DND-41 (cell line): ENCODE measurements around the gene RAB7B.

ENCODE experiments used
- ATAC-seq: fragments of 200-7000 bp; cut with Tn5 transposase; 3 replicates; pipeline ENCODE4 v1.9.1; 2021; ENCODE audit warnings: low read depth; ENCODE audit not compliant: insufficient read depth
- DNase-seq: peaks from one replicate; pipeline ENCODE4 v3.0.0-alpha.2; 2020
- H2AFZ ChIP-seq: 2 replicates; pipeline ENCODE4 v1.6.0; 2012; ENCODE audit warnings: low read depth, low read length
- H3K27ac ChIP-seq: 2 replicates; pipeline ENCODE4 v1.5.1; 2012; ENCODE audit warnings: low read length, inconsistent platforms
- H3K27me3 ChIP-seq: fragments of 200-600 bp; sonication (generic); 2 replicates; pipeline ENCODE4 v1.6.0; 2012; ENCODE audit warnings: low read length, mild to moderate bottlenecking, inconsistent platforms; ENCODE audit not compliant: insufficient read depth, poor library complexity
- H3K36me3 ChIP-seq: 2 replicates; pipeline ENCODE4 v1.5.1; 2012; ENCODE audit warnings: low read length, inconsistent platforms; ENCODE audit not compliant: insufficient read depth
- H3K4me1 ChIP-seq: 2 replicates; pipeline ENCODE4 v1.5.1; 2012; ENCODE audit warnings: mild to moderate bottlenecking, low read length; ENCODE audit not compliant: insufficient read depth
- H3K4me2 ChIP-seq: 2 replicates; pipeline ENCODE4 v1.6.0; 2012; ENCODE audit warnings: mild to moderate bottlenecking, moderate library complexity, low read length, inconsistent platforms; ENCODE audit not compliant: insufficient read depth
- H3K4me3 ChIP-seq, 2 experiments: fragments of 200-600 bp in 1 of 2; shearing (Covaris generic) in 1 of 2; 2 replicates each; pipeline ENCODE4 v1.5.1; 2012 to 2016; ENCODE audit warnings: inconsistent platforms in 2 of 2, low read length in 2 of 2, mild to moderate bottlenecking in 2 of 2, low read depth in 1 of 2, moderate library complexity in 1 of 2
- H3K79me2 ChIP-seq: 2 replicates; pipeline ENCODE4 v1.6.0; 2012; ENCODE audit warnings: low read length, inconsistent platforms; ENCODE audit not compliant: insufficient read depth
- H3K9ac ChIP-seq: 2 replicates; pipeline ENCODE4 v1.6.0; 2012; ENCODE audit warnings: low read depth, mild to moderate bottlenecking, inconsistent platforms, low read length, moderate library complexity
- H3K9me3 ChIP-seq: 2 replicates; pipeline ENCODE4 v1.5.1; 2012; ENCODE audit warnings: low read length, moderate library complexity, mild to moderate bottlenecking, inconsistent platforms; ENCODE audit not compliant: insufficient read depth, severe bottlenecking
- H4K20me1 ChIP-seq: 2 replicates; pipeline ENCODE4 v1.6.0; 2012; ENCODE audit warnings: low read length; ENCODE audit not compliant: insufficient read depth
- EZH2 ChIP-seq: IDR thresholded peaks from 3 replicates; pipeline ENCODE4 v1.6.1; 2012; ENCODE audit warnings: borderline replicate concordance, low read depth, mild to moderate bottlenecking, moderate library complexity, low read length, inconsistent platforms; ENCODE audit not compliant: severe bottlenecking
- TF ChIP-seq, protein P1 (sequence below): IDR thresholded peaks from 2 replicates; pipeline ENCODE4 v1.5.1; 2012; ENCODE audit warnings: borderline replicate concordance, low read length, moderate library complexity, mild to moderate bottlenecking; ENCODE audit not compliant: poor library complexity, severe bottlenecking; ENCODE audit errors: extremely low read depth

Gene RAB7B

DNA sequence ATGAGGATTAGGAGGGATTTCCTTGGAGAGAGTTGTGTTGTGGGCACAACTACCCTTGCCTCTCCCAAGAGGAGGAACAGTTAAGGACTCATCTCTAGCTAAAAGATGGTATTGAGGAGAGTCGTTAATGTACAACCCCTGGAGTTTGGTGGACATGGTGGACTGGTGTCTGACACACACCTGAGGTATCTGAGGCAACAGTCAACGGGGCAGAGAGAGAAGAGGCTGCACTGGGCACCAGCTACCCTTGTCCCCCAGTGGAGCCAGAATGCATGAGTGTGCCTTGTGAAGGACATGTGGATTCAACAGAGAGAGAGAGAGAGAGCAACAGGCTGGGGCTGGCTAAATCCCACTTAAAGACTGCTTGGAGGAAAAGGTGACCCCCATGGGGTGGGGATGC is 13.0 kb downstream of the RAB7B start:
- Histone ChIP-seq H3K4me3 (no peak overlapping the region), H3K79me2 (no peaks in the 10 kb centered on the region), H3K4me1 (no peaks in the 10 kb centered on the region), H3K9me3 (no peaks in the 10 kb centered on the region), H2AFZ (no peak overlapping the region), H3K27me3 (no peaks in the 10 kb centered on the region), H3K27ac (no peak overlapping the region), H4K20me1 (no peaks in the 10 kb centered on the region), H3K36me3 (no peaks in the 10 kb centered on the region), H3K4me2 (no peak overlapping the region), H3K9ac (no peak overlapping the region)
- ATAC-seq (no peak), DNase-seq (no peak)
- TF ChIP-seq, protein P1, sequence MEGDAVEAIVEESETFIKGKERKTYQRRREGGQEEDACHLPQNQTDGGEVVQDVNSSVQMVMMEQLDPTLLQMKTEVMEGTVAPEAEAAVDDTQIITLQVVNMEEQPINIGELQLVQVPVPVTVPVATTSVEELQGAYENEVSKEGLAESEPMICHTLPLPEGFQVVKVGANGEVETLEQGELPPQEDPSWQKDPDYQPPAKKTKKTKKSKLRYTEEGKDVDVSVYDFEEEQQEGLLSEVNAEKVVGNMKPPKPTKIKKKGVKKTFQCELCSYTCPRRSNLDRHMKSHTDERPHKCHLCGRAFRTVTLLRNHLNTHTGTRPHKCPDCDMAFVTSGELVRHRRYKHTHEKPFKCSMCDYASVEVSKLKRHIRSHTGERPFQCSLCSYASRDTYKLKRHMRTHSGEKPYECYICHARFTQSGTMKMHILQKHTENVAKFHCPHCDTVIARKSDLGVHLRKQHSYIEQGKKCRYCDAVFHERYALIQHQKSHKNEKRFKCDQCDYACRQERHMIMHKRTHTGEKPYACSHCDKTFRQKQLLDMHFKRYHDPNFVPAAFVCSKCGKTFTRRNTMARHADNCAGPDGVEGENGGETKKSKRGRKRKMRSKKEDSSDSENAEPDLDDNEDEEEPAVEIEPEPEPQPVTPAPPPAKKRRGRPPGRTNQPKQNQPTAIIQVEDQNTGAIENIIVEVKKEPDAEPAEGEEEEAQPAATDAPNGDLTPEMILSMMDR, result no peak
- TF ChIP-seq EZH2, result no peak

DNA sequence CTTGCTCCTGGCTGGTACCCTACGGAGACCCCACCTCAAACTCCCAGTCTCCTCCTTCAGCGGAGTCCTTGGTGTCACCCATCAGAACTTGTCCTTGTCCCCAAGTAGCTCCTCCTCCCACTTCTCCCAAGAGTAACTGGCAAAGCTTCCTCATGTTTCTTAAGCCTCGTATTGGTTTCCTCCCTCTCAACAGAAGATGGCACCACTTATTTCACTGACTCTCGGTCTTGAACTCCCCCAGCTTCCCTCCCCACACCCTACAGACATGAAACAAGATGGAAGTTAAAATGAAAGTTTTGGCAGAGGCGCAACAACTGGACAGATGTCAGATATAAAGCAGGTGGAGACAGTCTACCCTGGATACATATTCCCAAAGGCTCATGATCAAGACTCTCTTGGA is 13.4 kb downstream of the RAB7B start:
- Histone ChIP-seq H3K27ac (no peak overlapping the region), H2AFZ (no peak overlapping the region), H3K4me2 (no peak overlapping the region), H3K9ac (no peak overlapping the region), H3K9me3 (no peaks in the 10 kb centered on the region), H3K79me2 (no peaks in the 10 kb centered on the region), H3K36me3 (no peaks in the 10 kb centered on the region), H3K4me3 (no peak overlapping the region), H4K20me1 (no peaks in the 10 kb centered on the region), H3K27me3 (no peaks in the 10 kb centered on the region), H3K4me1 (no peaks in the 10 kb centered on the region)
- TF ChIP-seq, protein P1, result no peak
- TF ChIP-seq EZH2, result no peak
- no peak for DNase-seq
- no peak for ATAC-seq

DNA sequence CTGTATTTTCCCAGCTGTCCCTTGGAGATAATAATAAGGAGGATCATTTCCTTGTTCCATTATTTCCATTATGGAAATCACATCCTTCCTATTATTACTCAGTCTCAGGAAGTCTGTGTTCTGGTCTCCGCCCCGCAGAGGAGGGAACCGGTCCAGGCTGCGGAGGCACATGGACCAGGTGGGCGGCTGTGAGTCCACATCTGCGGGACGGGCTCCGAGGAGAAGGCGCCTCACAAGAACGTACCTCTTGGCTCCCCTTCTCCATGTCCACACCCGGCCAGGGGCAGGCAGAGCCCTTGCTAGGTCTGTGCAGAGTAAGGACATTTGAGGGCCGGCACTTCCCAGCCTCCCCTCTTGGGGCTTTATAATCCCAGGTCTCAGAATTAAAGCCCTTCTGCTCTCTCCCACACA is 14.6 kb downstream of the RAB7B start:
- no peak for ATAC-seq
- Histone ChIP-seq H3K4me1 (no peaks in the 10 kb centered on the region), H3K4me3 (no peak overlapping the region), H3K27me3 (no peaks in the 10 kb centered on the region), H3K27ac (no peak overlapping the region), H3K36me3 (no peaks in the 10 kb centered on the region), H3K79me2 (no peaks in the 10 kb centered on the region), H3K4me2 (no peak overlapping the region), H2AFZ (no peak overlapping the region), H3K9ac (no peak overlapping the region), H4K20me1 (0 out of 2 replicates have a peak, but pooled peaks cover 2% of the 10 kb centered on the region), H3K9me3 (no peaks in the 10 kb centered on the region)
- no peak for DNase-seq
- no peak for TF ChIP-seq EZH2
- TF ChIP-seq, protein P1, result no peak

DNA sequence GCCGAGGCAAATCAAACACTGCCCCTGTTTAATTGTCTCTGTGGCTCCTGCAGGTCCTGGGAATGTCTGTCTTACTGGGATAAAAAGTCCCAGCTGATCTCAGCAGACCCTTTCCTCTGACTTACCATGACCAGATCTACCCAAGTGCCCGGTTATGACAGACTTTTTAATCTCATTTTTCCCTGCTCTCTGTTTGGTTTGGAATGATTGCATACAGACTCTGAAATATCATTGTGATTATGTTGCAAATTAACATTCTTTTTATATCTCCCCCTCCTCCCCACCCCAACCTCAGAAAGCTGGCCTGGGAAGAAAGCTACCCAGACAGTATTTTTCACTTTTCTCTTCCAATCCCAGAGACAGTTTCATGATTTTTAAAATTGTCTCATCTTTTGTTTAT is 16.3 kb downstream of the RAB7B start:
- no peaks in the 10 kb centered on the region for H3K27me3 ChIP-seq

More for the DNA sequence above, 16.3 kb downstream of the RAB7B start:
- ATAC-seq, result no peak
- no peaks in the 10 kb centered on the region for H3K79me2 ChIP-seq
- H4K20me1 ChIP-seq, result 0 out of 2 replicates have a peak, but pooled peaks cover 2% of the 10 kb centered on the region
- no peaks in the 10 kb centered on the region for H3K36me3 ChIP-seq
- no peak overlapping the region for H3K4me3 ChIP-seq
- H3K27ac ChIP-seq, result no peak overlapping the region
- no peak overlapping the region for H3K9ac ChIP-seq
- no peaks in the 10 kb centered on the region for H3K4me1 ChIP-seq
- TF ChIP-seq EZH2, result no peak
- TF ChIP-seq, protein P1, result no peak
- H3K4me2 ChIP-seq, result no peak overlapping the region
- DNase-seq, result no peak
- no peak overlapping the region for H2AFZ ChIP-seq
- no peaks in the 10 kb centered on the region for H3K9me3 ChIP-seq
